GM21717 (cell line): Measurements from ENCODE around the gene PROK2.

Experiments
- ATAC-seq: cut with Tn5 transposase; IDR thresholded peaks from one replicate; pipeline ENCODE4 v1.9.1; 2021; ENCODE audit warnings: mild to moderate bottlenecking, moderate library complexity; ENCODE audit not compliant: unreplicated experiment

PROK2 gene

DNA sequence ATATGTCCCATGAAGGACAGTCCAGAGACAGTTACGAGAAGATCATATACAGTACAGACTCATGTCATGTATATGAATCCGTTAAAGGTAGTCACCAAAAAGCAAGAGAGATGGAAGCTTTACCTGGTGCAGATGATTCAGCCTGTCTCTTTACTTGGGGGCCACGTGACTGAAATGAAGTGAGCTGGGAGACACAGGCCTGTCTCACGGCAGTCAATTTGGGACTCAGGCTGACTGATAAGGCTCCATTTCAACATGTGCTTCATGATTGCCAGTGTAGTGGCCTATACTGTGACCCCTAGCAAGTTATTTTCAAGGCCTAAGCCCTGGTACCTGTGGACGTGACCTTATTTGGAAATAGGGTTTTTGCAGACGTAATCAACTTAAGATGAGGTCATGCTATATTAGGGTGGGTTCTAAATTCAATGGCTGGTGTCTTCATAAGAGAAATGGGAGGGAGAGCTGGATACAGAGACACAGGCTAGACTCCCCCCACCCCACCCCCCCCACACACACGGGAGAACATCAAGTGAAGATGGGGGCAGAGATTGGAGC, 3.0 kb upstream of the PROK2 start:
- ATAC-seq: no peak

DNA sequence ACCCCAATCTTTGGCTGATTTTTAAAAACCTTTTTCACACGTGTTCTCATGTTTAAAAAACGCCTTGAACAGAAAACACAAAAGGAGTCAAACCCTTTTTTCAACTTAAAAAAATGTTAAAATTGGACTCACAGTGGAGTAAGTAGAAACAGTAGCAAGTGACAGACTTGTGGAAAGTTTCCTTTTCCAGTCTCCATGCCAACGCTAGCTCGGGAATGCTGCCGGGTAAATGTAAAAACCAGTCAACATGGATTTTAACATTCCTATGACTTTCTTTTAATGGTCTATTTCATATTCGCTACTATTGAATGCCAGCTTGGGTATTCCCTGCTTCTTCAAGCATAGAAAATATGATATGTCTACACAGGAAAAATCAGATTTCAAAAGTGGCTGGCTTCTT, 1.6 kb upstream of the PROK2 start:
- ATAC-seq: no peak

DNA sequence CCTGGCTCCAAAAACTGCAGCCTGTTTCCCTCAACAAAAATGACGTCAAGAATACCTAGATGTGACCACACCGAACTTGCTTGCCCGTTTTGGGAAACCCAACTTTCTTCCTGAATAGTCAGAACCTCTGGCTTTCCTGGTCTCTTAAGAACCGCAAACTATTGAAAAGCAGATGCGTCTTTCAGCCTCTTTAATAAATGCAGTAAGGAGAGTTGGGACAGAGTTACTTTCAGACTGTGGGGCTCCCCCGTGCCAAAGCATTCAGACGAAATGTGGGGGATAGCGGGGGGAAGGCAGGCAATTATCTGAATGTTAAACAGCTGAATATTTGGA, 1.2 kb upstream of the PROK2 start:
- ATAC-seq: no peak

DNA sequence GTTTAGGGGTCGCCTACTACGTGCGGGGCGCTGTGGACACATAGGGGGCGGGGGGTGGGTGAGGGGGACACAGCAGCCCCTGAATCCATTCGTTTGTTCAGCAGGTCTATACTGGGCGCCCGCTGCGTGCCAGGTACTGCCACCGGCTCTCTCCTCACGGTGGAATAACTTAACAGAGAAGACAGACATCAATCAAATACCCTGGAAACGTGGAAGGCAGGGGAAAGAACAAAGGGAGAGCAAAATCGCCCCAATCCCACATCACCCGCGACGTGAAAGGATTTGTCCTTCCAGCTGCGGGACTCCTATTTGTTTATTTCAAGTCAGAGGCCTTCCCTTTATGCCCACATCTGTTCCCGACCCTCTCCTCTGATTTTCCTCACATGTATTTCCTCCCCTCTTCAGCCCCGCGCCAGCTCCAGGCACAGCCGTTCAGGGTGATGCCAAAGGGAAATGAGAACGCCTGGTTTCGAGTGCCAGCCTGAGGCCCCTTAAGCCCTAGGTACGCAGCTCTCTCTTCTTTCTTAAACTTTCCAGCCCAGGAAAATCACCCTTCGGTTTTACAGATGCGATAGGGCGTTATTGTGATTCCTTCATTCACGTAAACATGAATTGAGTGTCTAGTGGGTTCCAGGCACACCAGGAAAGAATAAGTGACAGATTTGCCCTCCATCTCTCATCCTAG, 726 bp upstream of the PROK2 start:
- no peak for ATAC-seq

DNA sequence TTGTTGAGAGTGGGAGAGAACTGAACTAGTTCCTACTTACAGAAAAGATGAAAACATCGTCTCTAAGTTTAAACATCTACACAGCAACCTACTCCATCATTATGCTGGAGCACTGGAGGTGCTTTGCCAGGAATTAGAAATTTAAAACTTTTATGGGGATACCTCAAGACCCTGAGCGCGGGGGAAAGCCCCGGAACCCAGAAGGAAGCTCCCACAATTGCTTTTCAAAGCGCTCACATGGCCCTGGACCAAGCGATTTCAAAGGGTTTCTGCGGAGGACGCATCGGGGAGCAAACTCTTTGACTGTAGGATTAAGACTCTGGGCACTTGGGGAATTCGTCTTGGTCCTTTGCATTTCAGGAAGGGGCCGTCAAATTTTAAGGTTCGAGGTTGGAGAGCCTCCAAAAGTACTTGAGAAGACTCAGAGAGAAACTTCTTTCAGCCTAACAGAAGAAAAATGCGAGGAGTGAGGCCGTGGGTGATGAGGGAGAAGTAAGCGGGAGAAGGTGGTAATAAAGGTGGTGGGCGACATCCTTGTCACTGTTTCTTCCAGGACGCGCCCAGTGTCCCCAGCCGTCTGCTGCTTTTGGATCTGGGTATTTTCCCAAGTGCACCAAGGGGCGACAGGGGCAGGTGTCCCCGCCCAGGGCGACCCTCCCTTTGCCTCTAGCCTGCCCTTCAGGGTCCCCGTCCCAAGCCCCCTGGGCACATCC, 591 bp downstream of the PROK2 start:
- no peak for ATAC-seq

DNA sequence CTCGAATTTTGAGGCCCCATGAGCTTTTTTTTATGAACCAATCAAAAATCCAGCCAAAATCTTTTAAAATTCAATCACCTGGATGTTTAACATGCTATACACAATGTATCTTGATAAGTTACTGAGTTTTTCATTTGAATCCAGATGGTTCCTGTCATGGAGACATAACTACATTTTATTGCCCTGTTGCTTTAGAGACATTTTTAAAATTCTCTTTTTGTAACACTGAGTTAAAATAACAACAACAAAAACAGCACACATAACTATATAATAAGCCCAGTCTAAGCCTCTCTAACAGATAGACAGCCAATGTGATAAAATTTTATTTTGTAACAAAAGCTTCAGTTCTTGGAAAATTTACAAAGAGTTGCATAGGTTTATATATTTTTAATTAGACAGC, 1.8 kb downstream of the PROK2 start:
- no peak for ATAC-seq

DNA sequence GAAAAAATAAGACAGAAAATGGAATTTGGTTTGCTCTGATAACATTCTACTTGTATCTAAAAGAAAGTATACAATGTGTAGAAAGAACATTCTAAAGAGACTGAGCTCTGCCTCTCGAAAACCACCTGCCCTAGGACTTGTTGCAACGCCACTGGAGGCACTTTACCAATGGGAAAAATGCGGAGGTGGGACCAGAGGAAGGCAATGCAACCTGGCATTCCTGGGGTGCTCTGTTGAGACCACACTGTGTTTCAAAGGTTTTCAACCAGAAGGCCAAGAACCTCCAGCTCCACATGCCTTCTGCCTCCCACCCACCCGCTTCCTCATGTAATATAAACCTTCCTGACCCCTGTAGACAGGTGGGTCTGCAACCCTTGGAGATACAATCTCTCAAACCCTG, 4.5 kb downstream of the PROK2 start:
- no peak for ATAC-seq

DNA sequence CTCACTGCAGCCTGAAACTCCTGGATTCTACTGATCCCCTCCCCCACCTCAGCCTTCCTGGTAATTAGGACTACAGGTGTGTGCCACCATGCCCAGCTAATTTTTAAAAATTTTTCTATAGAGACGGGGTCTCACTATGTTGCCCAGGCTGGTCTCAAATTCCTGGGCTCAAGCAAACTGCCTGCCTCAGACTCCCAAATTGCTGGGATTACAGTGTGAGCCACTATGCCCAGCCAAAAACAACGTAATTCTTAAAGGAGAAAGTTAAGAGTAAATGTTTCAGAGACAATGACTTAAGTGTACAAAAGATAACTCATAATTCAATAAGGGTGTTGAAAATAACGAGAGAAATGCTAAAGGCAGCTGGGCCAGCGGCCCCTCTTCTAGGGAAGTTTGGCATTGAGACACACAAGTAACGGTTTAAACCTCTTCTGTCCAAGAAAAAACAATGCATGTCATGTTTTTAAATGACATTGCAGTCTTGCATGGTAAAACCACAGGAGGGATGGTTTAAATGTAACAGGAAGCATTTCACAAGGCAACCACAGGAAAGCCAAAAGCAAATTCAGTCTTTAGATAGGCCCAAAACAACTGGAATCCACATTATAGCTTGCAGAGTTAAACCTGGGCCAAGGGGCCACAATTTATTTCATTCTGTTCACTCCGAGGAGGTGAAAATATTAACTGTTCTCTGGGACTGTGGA, 5.1 kb downstream of the PROK2 start:
- no peak for ATAC-seq

DNA sequence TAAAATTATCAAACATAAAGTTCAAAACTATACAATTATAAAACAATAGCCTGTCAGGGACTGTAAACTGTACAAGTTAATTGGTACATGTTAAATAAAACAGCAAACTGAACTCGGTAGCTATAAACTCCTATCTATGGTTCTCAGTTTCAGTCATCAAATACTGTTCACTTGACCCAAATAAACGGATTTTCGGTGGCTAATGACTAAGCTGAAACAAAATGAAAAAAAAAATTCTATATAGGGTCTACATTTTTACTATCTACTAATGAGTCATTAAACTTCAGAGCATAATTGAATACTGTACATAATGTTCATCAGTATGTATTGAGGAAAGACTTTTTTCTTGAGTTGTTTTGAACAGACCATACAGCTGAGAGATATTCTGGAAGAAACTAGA, 6.6 kb downstream of the PROK2 start:
- no peak for ATAC-seq

DNA sequence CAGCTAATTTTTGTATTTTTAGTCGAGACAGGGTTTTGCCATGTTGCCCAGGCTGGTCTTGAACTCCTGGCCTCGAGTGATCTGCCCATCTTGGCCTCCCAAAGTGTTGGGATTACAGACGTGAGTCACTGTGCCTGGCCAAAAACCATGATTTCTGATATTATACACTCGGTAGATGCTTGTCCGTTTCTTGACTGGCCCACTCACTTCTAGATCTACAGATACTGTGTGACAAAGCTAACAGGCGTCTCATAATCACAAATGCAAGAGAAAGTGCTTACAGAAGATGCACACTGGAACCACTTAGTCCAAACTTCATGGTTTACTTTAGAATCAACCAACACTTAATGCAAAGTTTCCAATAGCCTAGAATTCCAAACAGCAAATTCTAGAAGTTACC, 8.4 kb downstream of the PROK2 start:
- no peak for ATAC-seq

DNA sequence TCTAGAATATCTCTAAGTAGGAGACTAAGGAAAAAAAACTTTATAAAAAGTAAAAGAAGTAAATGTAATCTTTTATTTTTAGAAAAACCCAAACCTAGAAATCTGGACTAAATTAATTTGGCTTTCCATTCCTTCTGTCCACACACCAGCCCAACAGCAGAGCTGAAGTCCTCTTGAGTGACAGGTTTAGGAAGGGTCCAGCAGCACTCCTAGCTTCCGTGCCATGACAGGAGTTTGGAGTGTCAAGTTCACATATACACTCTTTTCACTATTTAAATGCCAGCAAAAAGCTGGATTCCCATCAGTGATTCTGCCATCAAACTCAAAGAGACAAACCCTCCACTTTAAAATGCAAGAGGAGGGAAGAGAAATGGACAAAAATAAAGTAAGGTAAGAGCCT, 13.1 kb downstream of the PROK2 start:
- no peak for ATAC-seq

DNA sequence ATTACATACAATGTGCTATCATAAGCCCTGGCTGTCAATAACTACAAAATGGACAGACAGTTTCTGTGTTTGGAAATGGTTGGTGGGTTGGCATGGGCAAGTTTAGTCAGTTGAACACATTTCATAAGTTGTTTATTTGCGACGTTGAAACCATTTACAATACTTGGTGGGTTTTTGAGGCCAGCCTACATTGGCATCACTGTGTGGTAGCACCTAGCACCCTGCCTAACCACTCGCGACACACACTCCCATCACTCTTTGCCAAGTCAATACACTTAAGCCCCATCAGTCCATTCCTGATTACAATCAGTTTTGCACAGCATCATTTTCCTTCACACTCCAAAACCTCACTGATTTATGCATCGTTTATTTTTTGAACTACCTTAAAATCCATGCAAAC, 13.8 kb downstream of the PROK2 start:
- no peak for ATAC-seq

DNA sequence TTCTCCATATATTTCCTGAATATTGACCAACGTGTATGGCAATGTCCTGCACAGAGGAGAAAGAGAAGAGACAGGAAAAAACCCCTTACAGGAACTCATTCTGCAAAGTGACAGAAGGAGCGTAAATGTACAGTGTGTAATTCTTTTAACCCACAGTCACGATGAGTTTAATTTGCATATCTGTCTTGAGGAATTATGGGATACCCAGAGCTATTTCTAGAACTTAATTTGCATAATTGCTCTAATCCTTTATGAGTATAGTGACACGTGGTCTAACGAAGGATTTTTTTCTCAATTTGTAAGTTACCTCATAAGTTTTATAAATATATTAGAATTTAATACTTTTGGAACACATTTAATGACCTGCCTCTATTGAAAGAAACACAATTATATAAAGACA, 21.5 kb downstream of the PROK2 start:
- ATAC-seq: no peak

DNA sequence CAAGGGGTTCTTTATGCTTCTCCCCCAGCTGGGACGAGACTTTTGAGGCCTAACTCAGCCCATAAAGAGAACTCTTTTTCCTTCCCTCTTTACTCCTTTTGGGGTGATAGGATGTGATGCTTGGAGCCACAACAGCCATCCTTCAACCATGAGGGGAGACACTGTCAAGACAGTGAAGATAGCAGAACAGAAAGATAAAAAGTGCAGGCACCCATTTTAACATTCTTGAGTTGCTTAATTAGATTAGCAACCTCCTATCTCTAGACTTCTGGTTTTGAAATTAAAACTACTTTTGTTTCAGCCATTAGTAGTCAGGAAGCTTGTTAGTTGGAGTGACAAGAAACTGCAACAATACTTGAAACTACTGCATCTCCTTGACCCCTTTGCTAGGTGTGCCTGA, 24.8 kb downstream of the PROK2 start:
- ATAC-seq: no peak

DNA sequence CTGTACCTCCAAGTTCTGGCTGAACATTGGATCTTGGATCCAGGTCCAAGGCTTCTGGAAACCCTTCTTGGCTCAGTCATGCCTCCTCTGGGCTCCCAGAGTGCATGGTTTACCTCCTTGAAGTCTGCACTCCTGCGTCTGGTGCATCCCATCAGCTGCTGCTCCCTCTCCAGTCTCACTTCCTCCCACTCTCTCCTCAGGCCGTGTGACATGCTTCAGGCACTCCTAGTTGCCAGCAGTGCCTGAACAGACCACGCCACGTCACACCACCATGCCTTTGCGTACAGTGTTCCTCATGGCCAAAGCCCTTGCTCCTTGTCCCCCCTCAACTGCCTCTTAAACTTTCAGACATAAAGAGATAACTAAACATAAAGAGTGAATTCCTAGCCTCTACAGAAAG, 25.5 kb downstream of the PROK2 start:
- no peak for ATAC-seq

DNA sequence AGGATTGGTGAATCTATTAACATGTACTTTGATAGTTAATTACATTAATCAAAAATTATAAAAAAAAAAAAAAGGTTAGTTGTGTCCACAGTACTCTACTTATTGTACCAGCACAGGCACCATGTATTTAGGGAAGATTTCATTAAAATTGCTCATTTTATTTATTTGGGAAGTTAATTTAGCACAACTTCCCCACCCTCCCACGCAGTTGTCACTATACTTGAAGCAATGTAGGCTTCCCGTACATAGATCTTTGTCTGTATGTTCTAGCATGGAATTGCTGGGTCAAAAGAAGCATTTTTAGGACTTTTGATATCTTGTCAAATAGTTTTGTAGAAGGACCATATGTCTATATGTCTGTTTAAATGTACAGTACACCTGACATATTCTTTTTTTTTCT, 26.9 kb downstream of the PROK2 start:
- no peak for ATAC-seq

DNA sequence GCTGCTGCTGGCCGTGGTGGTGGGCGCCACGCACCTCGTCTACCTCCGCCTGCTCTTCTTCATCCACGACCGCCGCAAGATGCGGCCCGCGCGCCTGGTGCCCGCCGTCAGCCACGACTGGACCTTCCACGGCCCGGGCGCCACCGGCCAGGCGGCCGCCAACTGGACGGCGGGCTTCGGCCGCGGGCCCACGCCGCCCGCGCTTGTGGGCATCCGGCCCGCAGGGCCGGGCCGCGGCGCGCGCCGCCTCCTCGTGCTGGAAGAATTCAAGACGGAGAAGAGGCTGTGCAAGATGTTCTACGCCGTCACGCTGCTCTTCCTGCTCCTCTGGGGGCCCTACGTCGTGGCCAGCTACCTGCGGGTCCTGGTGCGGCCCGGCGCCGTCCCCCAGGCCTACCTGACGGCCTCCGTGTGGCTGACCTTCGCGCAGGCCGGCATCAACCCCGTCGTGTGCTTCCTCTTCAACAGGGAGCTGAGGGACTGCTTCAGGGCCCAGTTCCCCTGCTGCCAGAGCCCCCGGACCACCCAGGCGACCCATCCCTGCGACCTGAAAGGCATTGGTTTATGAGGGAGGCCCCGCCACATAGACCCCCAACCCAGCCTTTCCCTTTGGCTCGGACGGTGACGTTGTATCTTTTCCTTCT, 30.2 kb downstream of the PROK2 start:
- no peak for ATAC-seq

DNA sequence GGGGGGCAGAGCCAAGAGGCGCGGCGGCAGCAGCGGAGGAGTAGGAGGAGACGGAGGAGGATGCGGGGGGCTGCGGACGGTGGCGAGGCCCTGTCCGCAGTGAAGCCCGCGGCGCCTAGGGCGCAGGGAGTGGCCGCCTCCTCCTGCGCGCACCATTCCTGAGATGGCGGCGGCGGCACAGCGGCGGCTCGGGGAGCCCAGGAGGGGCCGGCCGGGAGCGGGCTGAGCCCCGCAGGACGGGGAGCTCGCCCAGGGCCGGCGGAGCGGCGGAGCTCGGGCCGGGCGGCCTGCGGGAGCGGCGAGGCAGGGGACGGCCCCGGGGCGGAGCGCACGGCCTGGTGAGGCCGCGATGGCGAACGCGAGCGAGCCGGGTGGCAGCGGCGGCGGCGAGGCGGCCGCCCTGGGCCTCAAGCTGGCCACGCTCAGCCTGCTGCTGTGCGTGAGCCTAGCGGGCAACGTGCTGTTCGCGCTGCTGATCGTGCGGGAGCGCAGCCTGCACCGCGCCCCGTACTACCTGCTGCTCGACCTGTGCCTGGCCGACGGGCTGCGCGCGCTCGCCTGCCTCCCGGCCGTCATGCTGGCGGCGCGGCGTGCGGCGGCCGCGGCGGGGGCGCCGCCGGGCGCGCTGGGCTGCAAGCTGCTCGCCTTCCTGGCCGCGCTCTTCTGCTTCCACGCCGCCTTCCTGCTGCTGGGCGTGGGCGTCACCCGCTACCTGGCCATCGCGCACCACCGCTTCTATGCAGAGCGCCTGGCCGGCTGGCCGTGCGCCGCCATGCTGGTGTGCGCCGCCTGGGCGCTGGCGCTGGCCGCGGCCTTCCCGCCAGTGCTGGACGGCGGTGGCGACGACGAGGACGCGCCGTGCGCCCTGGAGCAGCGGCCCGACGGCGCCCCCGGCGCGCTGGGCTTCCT, 31.0 kb downstream of the PROK2 start, which contains the start of gene GPR27:
Gene GPR27, plus strand, starts transcription at position 155 of the 909 bp plus-strand sequence. Its CDS starts 195 bp downstream, at position 350.
- ATAC-seq: no peak

DNA sequence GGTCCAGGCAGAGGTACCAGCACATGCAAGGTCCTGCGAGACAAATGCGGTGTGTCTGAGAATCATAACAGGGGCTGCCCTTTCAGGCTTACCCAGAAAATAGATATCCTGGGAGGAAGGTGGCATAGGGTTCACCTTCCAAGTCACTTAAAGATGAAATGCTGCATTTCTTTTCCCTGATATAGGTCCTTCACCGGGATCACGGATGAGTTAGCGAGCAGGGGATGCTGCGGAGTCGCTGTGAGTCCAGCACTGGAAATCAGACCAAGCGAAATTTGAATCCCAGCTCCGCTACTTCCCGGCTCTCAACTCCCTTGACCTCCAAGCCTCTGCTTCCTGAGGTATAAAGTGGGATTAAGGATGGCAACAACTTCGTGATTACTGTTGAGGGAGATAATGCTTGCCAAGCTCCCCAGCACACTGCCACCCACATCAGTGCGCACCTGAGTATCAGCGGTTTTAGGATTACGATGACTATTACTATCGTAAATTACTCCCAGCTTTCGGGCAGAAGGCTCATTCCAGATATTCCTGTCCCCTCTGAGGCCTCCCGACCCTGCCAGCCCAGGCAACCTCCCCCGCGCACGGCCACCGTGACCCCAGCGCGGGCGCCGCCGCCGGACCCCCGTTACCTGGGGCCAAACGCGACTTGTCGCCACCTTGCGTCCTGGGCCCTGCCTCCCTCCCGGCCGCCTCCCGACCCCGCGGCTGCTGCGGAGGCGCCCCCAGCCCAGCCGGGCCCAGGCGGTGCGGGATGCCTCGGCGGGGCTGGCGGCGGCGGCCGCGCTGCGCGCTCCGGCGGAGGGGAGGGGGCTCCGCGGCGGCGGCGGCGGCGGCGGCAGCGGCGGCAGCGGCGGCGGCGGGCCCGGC, 31.9 kb downstream of the PROK2 start:
- no peak for ATAC-seq
